Activated CD4-positive, alpha-beta T cell treated with anti-CD3 and anti-CD28 coated beads, Interleukin-2, amount 10 ng/mL, durations not matched to agents 7 days and 5 days (primary cell): Measurements from ENCODE around the gene FLNC. TPM values are rescaled to one million over a fixed set of nuclear protein-coding genes. Genes with fewer than 3 reads are reported as not detected.

Experiments used
- CTCF ChIA-PET: fragments of 350-600 bp; sonication (Branson Sonifier 250); formaldehyde crosslinking; loops from one replicate; lab custom pipeline; 2021; ENCODE audit warnings: antibody characterized with exemption; lab: Charles Lee
- POLR2A ChIA-PET: fragments of 350-600 bp; sonication (Branson Sonifier 250); formaldehyde crosslinking; loops from one replicate; lab custom pipeline; 2021; ENCODE audit warnings: antibody characterized with exemption; lab: Charles Lee
- DNase-seq: peaks from one replicate; pipeline ENCODE4 v3.0.0-alpha.2; 2020
- H3K27ac Mint-ChIP-seq: one replicate; pipeline ENCODE4 v1.8.0; 2021; ENCODE audit warnings: mild to moderate bottlenecking, moderate library complexity, mixed read lengths
- H3K27me3 Mint-ChIP-seq: one replicate; pipeline ENCODE4 v1.8.0; 2021; ENCODE audit warnings: mixed read lengths
- H3K36me3 Mint-ChIP-seq: one replicate; pipeline ENCODE4 v1.8.0; 2021; ENCODE audit warnings: low read depth, mixed read lengths
- H3K4me1 Mint-ChIP-seq: one replicate; pipeline ENCODE4 v1.8.0; 2021; ENCODE audit warnings: mixed read lengths
- H3K4me3 Mint-ChIP-seq: one replicate; pipeline ENCODE4 v1.8.0; 2021; ENCODE audit warnings: mild to moderate bottlenecking, moderate library complexity, mixed read lengths
- H3K9me3 Mint-ChIP-seq: one replicate; pipeline ENCODE4 v1.8.0; 2021; ENCODE audit warnings: mixed read lengths
- total RNA-seq, 2 experiments: library from RNA; stranded (reverse); gene quantifications; one replicate each; pipeline ENCODE4 v1.2.3, GENCODE V29; 2021

Gene FLNC
- total RNA-seq, 2 experiments from 2014 or later, result not detected

- H3K36me3 Mint-ChIP-seq, result no peaks in the 10 kb centered on the region
- H3K9me3 Mint-ChIP-seq, result no peaks in the 10 kb centered on the region
- ChIA-PET CTCF (interaction anchor here (1.0 kb wide), 1 partner anchor 74 kb away, joined by 3 read pairs; no protein-coding TSS in a partner anchor), POLR2A (no interaction called here)
- H3K27me3 Mint-ChIP-seq, result no peaks in the 10 kb centered on the region
- H3K27ac Mint-ChIP-seq, result no peak overlapping the region
- no peak overlapping the region for H3K4me3 Mint-ChIP-seq
- H3K4me1 Mint-ChIP-seq, result no peaks in the 10 kb centered on the region
- DNase-seq, result no peak
These were observed 19.7 kb upstream of the FLNC start for GRCh38 chr7:128810473-128810872.

DNA sequence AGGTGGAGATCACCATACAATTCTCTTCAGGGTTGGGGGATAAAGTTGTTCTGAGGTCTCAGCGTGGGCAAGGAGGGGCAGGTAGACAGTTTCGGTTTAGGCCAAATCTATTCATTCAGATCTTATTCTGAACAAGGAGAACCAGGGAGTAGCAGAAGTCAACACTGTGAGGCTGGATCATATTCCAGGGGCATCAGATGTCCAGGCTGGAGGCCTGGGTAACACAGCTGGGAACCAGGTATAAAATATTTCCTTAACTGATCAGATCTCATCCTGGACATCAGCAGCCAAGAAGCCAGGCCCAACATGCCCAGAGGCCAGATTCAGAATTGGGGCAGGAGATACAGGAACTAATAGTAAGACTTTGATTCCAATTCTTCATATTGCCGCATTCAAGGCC is 19.2 kb upstream of the FLNC start:
- Mint-ChIP-seq H3K36me3 (no peaks in the 10 kb centered on the region), H3K27me3 (no peaks in the 10 kb centered on the region), H3K27ac (no peak overlapping the region), H3K4me1 (no peaks in the 10 kb centered on the region), H3K4me3 (no peak overlapping the region), H3K9me3 (no peaks in the 10 kb centered on the region)
- ChIA-PET POLR2A (no interaction called here), CTCF (interaction anchor here (0.6 kb wide), 1 partner anchor 345 kb away, joined by 3 read pairs; no protein-coding TSS in a partner anchor)
- no peak for DNase-seq

DNA sequence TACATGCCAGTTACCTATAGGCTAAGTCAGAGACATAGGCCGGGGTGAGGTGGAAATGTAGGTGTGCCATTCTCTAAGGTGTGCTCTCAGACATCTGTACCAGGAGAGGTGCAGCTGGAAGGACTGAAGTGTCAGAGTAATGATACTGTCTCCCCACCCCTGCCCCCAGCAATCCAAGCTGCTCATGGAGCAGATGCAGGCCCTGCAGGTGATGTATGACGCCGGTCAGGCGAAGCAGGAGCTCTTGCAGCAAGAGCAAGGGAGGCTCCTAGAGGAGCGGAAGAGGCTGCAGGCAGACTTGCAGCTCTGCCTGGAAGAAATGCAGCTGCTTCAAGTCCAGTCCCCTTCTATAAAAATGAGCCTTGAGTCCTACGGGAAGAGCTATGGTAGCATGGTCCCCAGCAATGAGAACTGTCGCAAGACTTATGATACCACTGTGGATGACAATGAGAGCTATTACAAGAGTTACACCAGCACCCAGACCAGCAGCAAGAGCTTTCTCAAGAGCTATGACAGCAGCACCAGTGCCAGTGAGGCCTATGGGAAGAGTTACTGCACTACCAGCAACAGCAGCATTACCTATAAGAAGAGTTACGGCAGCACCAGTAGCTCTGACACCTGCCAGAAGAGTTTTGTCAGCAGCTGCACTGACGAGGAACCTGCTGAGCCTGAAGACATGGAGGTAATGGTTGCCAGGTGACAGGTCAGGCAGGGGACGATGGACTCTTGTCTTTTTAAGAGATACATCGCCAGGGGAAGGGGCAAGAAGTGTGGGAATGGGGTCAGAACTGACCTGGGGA is 18.4 kb upstream of the FLNC start:
- no peaks in the 10 kb centered on the region for H3K4me1 Mint-ChIP-seq
- no peak for DNase-seq
- H3K4me3 Mint-ChIP-seq, result no peak overlapping the region
- H3K27ac Mint-ChIP-seq, result no peak overlapping the region
- H3K27me3 Mint-ChIP-seq, result no peaks in the 10 kb centered on the region
- H3K36me3 Mint-ChIP-seq, result no peaks in the 10 kb centered on the region
- ChIA-PET POLR2A (no interaction called here), CTCF (interaction anchor here (0.6 to 1.6 kb wide), 3 partner anchors 16 to 346 kb away, joined by 3 to 6 read pairs (median 4); no protein-coding TSS in a partner anchor)
- no peaks in the 10 kb centered on the region for H3K9me3 Mint-ChIP-seq

DNA sequence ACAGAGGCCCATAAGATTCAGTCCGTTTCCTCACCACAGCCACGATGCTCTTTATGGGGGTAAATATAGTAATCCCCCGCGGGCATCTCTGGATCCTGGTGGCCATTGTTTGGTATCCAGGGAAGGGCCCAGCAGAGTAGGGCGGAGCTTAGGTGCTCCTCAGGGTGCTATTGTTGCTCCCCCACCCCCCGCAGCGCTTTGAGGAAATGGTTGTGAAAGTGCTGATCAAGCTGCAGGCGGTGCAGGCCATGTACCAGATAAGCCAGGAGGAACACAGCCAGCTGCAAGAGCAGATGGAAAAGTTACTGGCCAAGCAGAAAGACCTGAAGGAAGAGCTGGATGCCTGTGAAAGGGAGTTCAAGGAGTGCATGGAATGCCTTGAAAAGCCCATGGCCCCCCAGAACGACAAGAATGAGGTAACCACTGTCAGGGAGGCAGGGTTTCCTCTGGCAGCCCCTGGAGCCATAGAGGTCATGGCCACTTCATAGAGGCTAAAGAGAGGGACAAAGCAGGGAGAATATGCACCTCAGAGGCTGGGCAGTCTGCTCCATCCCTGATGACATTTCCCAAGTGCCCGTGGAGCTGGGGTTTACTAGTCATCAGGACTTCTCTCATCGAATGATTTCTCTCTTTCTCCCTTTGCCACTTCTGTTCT is 17.6 kb upstream of the FLNC start:
- CTCF ChIA-PET, result interaction anchor here (1.4 to 1.6 kb wide), 2 partner anchors 17 to 29 kb away, joined by 4 to 6 read pairs; no protein-coding TSS in a partner anchor
- no peaks in the 10 kb centered on the region for H3K36me3 Mint-ChIP-seq
- H3K9me3 Mint-ChIP-seq, result no peaks in the 10 kb centered on the region
- POLR2A ChIA-PET, result no interaction called here
- H3K27me3 Mint-ChIP-seq, result no peaks in the 10 kb centered on the region
- no peak overlapping the region for H3K27ac Mint-ChIP-seq
- no peak for DNase-seq
- H3K4me1 Mint-ChIP-seq, result no peaks in the 10 kb centered on the region
- H3K4me3 Mint-ChIP-seq, result no peak overlapping the region

DNA sequence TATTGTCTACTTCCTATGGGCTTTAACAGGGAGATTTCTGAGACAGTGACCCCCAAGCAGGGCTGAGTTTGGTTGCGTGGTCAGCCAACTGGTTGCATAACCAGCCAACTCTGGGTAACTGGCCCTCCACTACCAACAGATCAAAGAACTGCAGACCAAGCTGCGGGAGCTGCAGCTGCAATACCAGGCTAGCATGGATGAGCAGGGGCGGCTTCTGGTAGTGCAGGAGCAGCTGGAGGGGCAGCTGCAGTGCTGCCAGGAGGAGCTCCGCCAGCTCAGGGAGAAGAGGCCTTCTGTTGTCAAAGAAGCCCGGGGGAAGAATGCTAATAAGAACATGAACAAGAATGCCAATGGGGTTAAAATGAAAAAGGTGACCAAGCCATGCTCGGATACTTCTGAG is 15.7 kb upstream of the FLNC start:
- CTCF ChIA-PET, result interaction anchor here (1.0 to 1.2 kb wide), 2 partner anchors 8 to 21 kb away, joined by 3 to 4 read pairs; no protein-coding TSS in a partner anchor
- Mint-ChIP-seq H3K27me3 (no peaks in the 10 kb centered on the region), H3K36me3 (no peaks in the 10 kb centered on the region), H3K4me1 (no peaks in the 10 kb centered on the region), H3K27ac (no peak overlapping the region), H3K4me3 (no peak overlapping the region), H3K9me3 (no peaks in the 10 kb centered on the region)
- POLR2A ChIA-PET, result no interaction called here
- DNase-seq, result no peak

DNA sequence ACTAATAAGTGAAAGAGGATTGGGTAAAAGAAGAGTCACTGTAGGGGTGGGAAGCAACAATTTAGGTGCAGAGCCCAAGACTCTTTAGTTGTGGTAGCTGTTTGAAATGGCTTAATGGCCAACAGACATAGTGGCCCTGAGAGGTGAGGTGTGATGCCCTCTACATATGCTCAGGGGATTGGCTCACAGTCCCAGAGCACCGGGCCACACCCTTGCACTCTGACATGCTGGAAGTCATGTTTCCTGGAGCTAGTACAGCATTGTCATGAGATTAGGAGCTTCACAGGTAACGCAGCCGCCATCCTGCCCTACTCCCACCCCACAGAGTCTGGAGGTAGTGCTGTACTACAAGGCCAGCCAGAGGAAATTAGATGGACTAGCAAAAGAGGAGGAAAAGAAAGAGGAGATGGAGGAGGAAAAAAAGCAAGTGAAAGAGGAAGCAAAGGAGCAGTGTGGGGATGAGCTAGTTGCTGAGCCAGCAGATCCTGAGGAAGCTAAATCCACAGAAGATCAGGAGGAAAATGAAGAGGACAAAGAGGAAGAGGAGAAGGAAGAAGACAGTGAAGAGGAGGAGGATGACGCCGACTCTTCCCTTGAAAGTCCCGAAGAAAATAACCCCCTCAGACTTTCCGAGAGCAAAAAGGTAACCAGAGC is 14.8 kb upstream of the FLNC start:
- H3K36me3 Mint-ChIP-seq, result no peaks in the 10 kb centered on the region
- ChIA-PET CTCF (interaction anchor here (0.9 to 1.2 kb wide), 2 partner anchors 13 to 20 kb away, joined by 3 to 4 read pairs; no protein-coding TSS in a partner anchor), POLR2A (no interaction called here)
- H3K4me1 Mint-ChIP-seq, result peaks cover 4% of the 10 kb centered on the region
- no peak overlapping the region for H3K27ac Mint-ChIP-seq
- no peaks in the 10 kb centered on the region for H3K27me3 Mint-ChIP-seq
- no peaks in the 10 kb centered on the region for H3K9me3 Mint-ChIP-seq
- H3K4me3 Mint-ChIP-seq, result no peak overlapping the region
- DNase-seq, result no peak

GRCh38 chr7:128818694-128819093 is 11.5 kb upstream of the FLNC start:
- Mint-ChIP-seq H3K27me3 (no peaks in the 10 kb centered on the region), H3K4me1 (peaks cover 4% of the 10 kb centered on the region), H3K27ac (no peak overlapping the region), H3K4me3 (no peak overlapping the region), H3K36me3 (no peaks in the 10 kb centered on the region), H3K9me3 (no peaks in the 10 kb centered on the region)
- no peak for DNase-seq
- ChIA-PET POLR2A (no interaction called here), CTCF (interaction anchor here (1.4 to 2.4 kb wide), 2 partner anchors 8 to 273 kb away, joined by 3 to 6 read pairs; no protein-coding TSS in a partner anchor)

DNA sequence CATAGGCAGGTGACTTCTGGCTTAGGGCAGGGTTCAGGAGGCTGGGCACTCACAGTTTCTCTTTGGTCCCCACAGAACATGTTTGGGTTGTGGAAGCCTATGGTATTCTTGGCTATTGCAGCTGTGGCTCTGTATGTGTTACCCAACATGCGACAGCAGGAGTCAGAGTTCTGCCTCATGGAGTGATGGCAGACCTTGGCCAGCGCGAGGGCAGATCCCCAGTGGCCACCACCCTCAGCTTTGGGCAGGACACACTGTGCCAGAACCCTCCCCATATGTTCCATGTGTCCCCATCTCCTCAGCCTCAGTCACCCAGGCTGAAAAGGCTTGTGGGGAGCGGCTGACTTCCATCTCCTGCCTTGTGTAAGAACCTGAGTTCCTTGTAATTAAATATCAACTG is 8.5 kb upstream of the FLNC start:
- H3K4me1 Mint-ChIP-seq, result peaks cover 4% of the 10 kb centered on the region
- H3K4me3 Mint-ChIP-seq, result no peak overlapping the region
- H3K9me3 Mint-ChIP-seq, result no peaks in the 10 kb centered on the region
- no peak overlapping the region for H3K27ac Mint-ChIP-seq
- ChIA-PET POLR2A (no interaction called here), CTCF (interaction anchor here (2.3 kb wide), 1 partner anchor 41 kb away, joined by 6 read pairs; the partner anchor contains the start of gene ATP6V1F)
- no peak for DNase-seq
- H3K36me3 Mint-ChIP-seq, result no peaks in the 10 kb centered on the region
- no peaks in the 10 kb centered on the region for H3K27me3 Mint-ChIP-seq

- no peak for DNase-seq
- POLR2A ChIA-PET, result no interaction called here
- H3K4me3 Mint-ChIP-seq, result no peak overlapping the region
- peaks cover 12% of the 10 kb centered on the region for H3K4me1 Mint-ChIP-seq
- H3K36me3 Mint-ChIP-seq, result no peaks in the 10 kb centered on the region
- peaks cover 31% of the 10 kb centered on the region for H3K27me3 Mint-ChIP-seq
- H3K27ac Mint-ChIP-seq, result no peak overlapping the region
- CTCF ChIA-PET, result interaction anchor here (2.0 kb wide), 1 partner anchor 9 kb away, joined by 6 read pairs; no protein-coding TSS in a partner anchor
- H3K9me3 Mint-ChIP-seq, result no peaks in the 10 kb centered on the region
These were observed 3.7 kb upstream of the FLNC start for GRCh38 chr7:128826512-128826911.

- POLR2A ChIA-PET, result no interaction called here
- DNase-seq, result no peak
- Mint-ChIP-seq H3K4me3 (no peak overlapping the region), H3K9me3 (no peaks in the 10 kb centered on the region), H3K36me3 (no peaks in the 10 kb centered on the region), H3K27me3 (peaks cover 34% of the 10 kb centered on the region), H3K27ac (no peak overlapping the region), H3K4me1 (peaks cover 14% of the 10 kb centered on the region)
- CTCF ChIA-PET, result interaction anchor here (2.0 kb wide), 1 partner anchor 9 kb away, joined by 6 read pairs; no protein-coding TSS in a partner anchor
These were observed 3.3 kb upstream of the FLNC start for GRCh38 chr7:128826916-128827247.

- Mint-ChIP-seq H3K4me3 (no peak overlapping the region), H3K27ac (no peak overlapping the region), H3K27me3 (peaks cover 36% of the 10 kb centered on the region), H3K9me3 (no peaks in the 10 kb centered on the region), H3K4me1 (peaks cover 14% of the 10 kb centered on the region), H3K36me3 (no peaks in the 10 kb centered on the region)
- ChIA-PET POLR2A (no interaction called here), CTCF (interaction anchor here (0.5 to 2.0 kb wide), 4 partner anchors 10 to 910 kb away, joined by 3 to 6 read pairs (median 4); no protein-coding TSS in a partner anchor)
- DNase-seq, result no peak
These were observed 2.8 kb upstream of the FLNC start for GRCh38 chr7:128827248-128827958.
